A549 treated with Hydrocortisone at 1 μM for 4 hours (cell line): ENCODE measurements around the gene KCNG4. TPM values are rescaled to one million over a fixed set of nuclear protein-coding genes. Genes with fewer than 3 reads are reported as not detected.

Source experiments
- total RNA-seq: library from RNA; stranded (reverse); fragments of 200-300 nt; extraction: Qiagen RNA extraction; gene quantifications from 5 replicates; pipeline ENCODE4 v1.2.3, GENCODE V29; 2022

The KCNG4 gene
- not detected in 5 replicates for total RNA-seq

DNA sequence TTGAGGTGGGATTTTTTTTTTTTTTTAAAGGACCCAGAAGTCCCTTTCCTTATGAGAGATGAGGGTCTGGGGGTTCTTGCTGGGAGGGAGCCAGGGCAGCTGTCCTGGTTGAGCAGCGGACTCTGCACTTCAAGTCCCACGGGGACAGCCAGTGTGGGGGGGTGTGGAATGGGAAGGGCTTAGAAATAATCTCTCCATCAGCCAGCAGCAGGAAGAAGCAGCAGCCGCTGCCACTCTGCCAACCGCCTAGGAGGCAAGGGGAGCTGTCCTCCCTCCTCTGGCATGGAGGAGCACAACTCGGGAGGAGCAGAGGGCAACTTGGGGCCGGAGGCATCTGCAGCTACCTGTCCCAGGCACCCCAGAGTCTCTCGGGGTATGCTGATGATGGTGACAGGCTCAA is at the start of gene KCNG4:
TSS of gene KCNG4 (minus strand) at position 104 of the 400 bp plus-strand sequence. CDS start 2,527 bp downstream, outside the sequence.

DNA sequence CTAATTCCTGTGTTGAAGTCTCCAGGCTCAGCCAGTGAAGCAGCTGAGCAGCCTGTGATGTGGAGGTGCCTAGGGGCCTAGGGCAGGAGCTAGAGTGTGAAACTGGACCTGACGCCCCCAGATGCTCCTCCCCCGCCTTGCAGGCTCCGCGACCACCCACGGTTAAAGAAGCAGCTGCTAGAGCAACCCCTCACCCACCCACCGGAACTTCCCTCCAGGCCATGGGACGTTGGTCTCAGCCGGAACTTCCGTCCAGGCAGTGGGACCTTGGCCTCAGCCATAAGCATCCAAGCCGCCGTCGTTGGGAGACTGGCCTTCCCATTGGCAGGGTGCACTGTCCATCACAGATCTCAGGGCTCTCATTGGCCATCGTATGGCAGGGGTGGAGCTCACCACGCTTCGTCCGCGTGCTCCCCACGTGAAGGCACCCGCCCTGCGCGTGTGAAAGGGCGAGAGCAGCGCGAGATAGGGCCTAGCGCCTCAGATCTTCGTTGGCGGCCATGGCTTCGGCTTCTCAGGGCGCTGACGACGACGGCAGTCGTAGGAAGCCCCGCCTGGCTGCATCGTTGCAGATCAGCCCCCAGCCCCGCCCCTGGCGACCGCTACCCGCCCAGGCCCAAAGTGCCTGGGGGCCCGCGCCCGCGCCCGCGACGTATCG is 49.0 kb downstream of the KCNG4 start, which contains the start of gene ADAD2:
TSS of gene ADAD2 (plus strand) at position 427 of the 658 bp plus-strand sequence. CDS start at position 501, 74 bp downstream.

GRCh38 chr16:84186685-84187437 is 53.0 kb downstream of the KCNG4 start, which contains the start of gene TAF1C:
TAF1C (minus strand) TSS chr16:84187057; CDS start chr16:84184988, 2,069 bp downstream.

Other genes with a start within 250 kb of the KCNG4 start
- gene SLC38A8, start 197.2 kb downstream of the KCNG4 start, total RNA-seq = 0.46 TPM in 1 of 5 replicates, not detected in the others
- 38.6 to 49.9 TPM (median 42.9 TPM) in 5 replicates for gene MBTPS1, start 123.1 kb downstream of the KCNG4 start, total RNA-seq
- gene HSDL1, start 94.8 kb downstream of the KCNG4 start, total RNA-seq = 17.9 to 20.4 TPM (median 18.9 TPM) in 5 replicates
- gene DNAAF1, start 94.7 kb downstream of the KCNG4 start, total RNA-seq = 0.23 to 0.59 TPM (median 0.38 TPM) in 5 replicates
- gene TAF1C, start 53.0 kb downstream of the KCNG4 start, total RNA-seq = 23.6 to 29.7 TPM (median 28.6 TPM) in 5 replicates
- not detected in 5 replicates for gene ADAD2, start 48.9 kb downstream of the KCNG4 start, total RNA-seq
- gene WFDC1, start 54.9 kb upstream of the KCNG4 start, total RNA-seq = not detected in 5 replicates
- gene ATP2C2, start 128.5 kb upstream of the KCNG4 start, total RNA-seq = 0.09 to 0.32 TPM (median 0.16 TPM) in 5 replicates